LNCaP clone FGC (cell line): ENCODE results near the gene CRYGN.

Source experiments
- DNase-seq: peaks from one replicate; pipeline ENCODE4 v3.0.0-alpha.2; 2011; ENCODE audit warnings: low read depth
- H3K4me3 ChIP-seq: 2 replicates; pipeline ENCODE4 v1.5.1; 2011; ENCODE audit warnings: mild to moderate bottlenecking, low read depth, low read length, control low read depth
- TF ChIP-seq, protein P1 (sequence below): IDR thresholded peaks from 2 replicates; pipeline ENCODE4 v1.5.1; 2012; ENCODE audit warnings: mild to moderate bottlenecking; ENCODE audit not compliant: control insufficient read depth, insufficient read depth; ENCODE audit errors: extremely low read depth

CRYGN gene

DNA sequence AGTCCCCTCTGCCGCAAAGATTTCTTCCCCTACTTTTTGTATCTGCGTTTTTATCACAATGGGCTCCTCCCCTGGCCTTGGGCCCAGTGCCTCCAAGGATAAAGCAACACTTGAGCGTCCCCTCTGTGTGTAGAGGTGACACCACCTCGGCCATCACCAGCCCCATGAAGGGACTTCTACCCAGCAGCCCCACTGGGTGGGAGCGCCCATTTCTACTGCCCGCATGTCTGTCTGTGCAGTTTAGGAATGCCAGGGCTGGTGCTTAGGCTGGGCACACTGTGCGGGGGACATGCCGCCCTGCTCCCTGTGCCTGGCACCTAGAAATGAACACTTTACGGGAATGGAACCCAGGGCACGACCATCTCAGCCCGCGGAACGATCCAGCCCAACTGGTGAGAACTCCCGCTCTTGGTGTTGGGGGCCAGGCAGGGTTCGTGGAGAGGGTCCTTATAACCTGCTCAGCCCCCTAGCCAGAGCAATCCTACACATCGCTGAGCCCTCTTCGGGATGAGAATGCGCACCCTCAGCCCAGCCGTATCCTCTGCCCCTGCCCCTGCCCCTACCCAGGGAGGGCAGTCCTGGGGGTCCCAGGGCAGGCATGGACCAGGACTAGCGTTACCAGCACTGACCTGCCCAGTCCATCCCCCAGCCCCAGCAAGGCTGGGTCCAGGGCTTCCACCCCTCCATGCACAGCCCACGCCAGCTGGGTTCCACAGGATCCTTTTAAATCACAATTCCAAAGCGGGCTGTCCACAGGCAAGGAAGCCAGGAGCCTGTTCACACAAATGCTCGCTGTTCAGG lies 12.8 kb downstream of the CRYGN start:
- H3K4me3 ChIP-seq = no peak overlapping the region
- TF ChIP-seq, protein P1, sequence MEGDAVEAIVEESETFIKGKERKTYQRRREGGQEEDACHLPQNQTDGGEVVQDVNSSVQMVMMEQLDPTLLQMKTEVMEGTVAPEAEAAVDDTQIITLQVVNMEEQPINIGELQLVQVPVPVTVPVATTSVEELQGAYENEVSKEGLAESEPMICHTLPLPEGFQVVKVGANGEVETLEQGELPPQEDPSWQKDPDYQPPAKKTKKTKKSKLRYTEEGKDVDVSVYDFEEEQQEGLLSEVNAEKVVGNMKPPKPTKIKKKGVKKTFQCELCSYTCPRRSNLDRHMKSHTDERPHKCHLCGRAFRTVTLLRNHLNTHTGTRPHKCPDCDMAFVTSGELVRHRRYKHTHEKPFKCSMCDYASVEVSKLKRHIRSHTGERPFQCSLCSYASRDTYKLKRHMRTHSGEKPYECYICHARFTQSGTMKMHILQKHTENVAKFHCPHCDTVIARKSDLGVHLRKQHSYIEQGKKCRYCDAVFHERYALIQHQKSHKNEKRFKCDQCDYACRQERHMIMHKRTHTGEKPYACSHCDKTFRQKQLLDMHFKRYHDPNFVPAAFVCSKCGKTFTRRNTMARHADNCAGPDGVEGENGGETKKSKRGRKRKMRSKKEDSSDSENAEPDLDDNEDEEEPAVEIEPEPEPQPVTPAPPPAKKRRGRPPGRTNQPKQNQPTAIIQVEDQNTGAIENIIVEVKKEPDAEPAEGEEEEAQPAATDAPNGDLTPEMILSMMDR = no peak
- no peak for DNase-seq

DNA sequence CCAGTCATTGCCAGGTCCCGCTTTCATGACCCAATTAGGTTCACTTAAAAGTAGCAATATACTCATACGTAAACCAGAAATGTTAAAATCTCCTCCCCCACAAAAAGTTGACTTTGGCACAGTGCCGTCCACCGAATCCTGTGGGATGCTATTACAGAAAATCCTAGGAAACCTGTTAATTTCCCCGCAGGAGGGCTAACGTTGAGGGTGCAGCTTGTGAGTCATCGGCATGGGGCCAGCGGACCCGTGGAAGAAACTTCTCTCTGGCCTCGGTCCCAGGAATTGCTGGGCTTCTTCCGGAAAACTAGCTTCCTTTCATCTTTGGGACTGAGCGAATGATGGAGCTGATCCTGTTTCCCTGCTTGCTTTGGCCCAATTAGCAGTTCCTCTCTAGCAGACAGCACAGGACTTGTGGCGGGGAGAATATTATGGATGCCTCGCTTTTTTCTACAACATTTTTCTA lies 13.5 kb downstream of the CRYGN start:
- TF ChIP-seq, protein P1 = no peak
- no peak for DNase-seq

DNA sequence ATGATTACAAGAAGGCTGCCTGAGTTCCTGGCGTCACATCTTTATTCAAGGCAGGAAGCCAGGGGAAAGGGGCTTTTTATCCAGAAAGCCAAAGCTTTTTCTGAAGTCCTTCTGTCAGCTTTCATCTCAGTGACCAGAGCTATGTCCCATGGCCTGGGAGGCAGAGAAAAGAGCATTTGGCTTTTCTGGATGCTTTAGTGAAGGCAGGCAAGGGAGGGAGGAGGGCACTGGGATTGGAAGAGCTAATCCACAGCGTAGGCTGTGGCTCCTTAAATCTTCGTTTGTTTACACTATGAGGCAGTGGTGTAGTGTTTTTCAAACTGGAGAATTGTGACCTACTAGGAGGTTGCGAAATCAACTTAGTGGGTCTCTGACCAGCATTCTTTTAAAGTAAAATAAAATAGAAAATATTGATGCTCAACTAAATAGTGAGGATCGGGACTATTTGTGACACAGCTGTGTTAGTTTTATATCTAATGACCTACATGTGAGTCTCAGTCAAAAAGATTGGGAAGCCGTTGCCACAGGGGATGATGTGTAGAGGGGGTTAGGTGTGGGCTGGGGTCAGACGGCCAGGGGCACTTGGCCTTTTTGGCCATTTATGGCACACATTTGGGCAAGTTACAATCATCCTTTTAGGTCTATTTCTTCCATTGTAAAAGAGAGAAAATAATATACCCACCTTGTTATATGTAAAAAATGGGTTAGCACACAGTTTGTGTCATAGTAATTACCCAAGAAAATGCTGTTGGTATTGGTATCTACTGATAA lies 14.1 kb downstream of the CRYGN start:
- no peak for DNase-seq
- TF ChIP-seq, protein P1 = no peak
- H3K4me3 ChIP-seq = no peak overlapping the region

More for the DNA sequence above, 13.5 kb downstream of the CRYGN start:
- no peak overlapping the region for H3K4me3 ChIP-seq

DNA sequence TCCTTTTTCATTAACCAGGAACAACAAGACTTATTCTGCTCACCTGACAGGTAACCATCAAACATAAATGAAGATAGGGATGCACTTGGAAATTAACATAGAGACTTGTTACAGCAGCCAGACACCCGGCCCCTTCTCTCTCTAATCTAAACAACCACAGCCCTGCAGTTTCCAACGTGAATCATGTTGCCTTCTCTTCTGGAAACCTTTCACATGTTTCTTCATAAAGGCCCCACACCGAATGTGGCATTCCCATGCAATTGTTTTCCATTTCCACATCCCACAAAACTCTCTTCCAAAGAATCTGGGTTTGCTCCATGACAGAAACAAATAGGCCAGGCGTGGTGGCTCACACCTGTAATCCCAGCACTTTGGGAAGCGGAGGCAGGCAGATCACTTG lies 15.1 kb downstream of the CRYGN start:
- DNase-seq = no peak
- H3K4me3 ChIP-seq = no peak overlapping the region
- TF ChIP-seq, protein P1 = no peak

DNA sequence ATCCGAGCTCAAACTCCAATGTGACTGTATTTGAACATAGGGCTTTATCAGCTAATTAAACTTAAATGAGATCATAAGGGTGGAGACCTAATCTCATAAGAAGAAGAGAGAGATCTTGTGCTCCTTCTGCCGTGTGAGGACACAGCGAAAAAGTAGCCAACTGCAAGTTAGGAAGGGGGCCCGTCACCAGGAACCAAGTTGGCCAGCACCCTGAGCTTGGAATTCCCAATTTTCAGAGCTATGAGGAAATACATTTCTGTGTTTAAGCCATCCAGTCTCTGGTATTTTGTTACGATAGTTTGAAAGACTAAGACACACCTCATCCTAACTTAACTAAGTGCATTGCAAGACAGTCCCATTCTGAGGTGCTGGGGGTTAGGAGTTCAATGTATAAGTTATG lies 16.0 kb downstream of the CRYGN start:
- TF ChIP-seq, protein P1 = no peak
- DNase-seq = no peak
- no peak overlapping the region for H3K4me3 ChIP-seq

DNA sequence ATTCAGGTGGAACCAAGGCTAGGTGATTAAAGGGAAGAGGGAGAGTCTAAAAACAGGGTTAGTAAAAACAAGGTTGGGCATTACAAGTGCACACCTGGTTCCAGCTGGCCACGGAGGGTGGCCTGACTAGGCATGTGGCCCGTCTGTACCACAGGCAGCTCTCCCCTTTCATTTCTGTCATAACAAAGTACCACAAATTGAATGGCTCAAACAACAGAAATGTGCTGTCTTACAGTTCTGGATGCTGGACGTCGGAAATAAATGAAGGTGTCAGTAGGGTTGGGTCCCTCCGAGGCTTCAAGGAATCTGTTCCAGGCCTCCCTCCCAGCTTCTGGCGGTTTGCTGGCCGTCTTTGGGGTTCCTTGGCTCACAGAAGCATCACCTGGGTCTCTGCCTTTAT lies 16.7 kb downstream of the CRYGN start:
- H3K4me3 ChIP-seq = no peak overlapping the region
- TF ChIP-seq, protein P1 = no peak
- DNase-seq = no peak
